ENCODE data around the gene NVL.

DNA sequence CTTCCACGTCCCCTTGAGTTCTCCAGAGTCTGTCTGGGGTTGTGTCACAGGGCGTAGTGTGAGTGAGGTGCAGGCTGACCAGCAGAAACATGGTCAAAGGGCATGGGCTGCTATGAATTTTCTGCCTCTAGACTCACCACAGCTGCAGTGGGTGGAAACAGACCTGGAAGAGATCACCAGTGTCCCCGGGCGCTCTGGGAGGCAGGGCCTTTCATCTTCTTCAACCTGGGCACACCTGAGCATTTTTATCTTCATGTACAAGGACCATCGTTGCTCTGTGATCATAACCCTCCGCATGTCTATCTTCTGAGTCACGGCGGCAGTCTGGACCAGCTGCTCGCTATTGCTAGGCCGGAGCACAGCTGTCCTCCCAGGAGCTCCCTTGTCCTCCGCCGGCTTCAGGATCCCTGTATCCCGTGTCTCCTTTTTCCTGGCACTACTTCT is 117.3 kb downstream of the NVL start:
- TF ChIP-seq CTCF (conservative IDR thresholded peaks at IDR 0.05; ENCODE audit: low read length) (no peak), EZH2phosphoT487 (IDR thresholded peaks at IDR 0.05; ENCODE audit: borderline replicate concordance) (no peak)

Measured in Loucy (cell line).